SK-N-SH (cell line): Measurements from ENCODE around the gene TNFAIP8L1. TPM values are rescaled to one million over a fixed set of nuclear protein-coding genes. Genes with fewer than 3 reads are reported as not detected.
A peak's percentile ranks its signal among the peaks of the same experiment; 100 is the strongest.

Experiments used
- CTCF ChIA-PET: fragments of 300-600, 350-600 bp; formaldehyde crosslinking; extraction: SDS; loops from one replicate; lab custom pipeline; 2021; lab: Yijun Ruan, JAX
- POLR2A ChIA-PET: fragments of 350-600 bp; sonication (Branson Sonifier 250); formaldehyde crosslinking; extraction: SDS; loops from one replicate; lab custom pipeline; 2020; ENCODE audit warnings: antibody characterized with exemption, inconsistent platforms; lab: Yijun Ruan, JAX
- DNase-seq: peaks from one replicate; pipeline ENCODE4 v3.0.0; 2012
- H2AFZ ChIP-seq: fragments of 200-600 bp; sonication (generic); 2 replicates; pipeline ENCODE4 v1.8.1; 2016; ENCODE audit warnings: antibody characterized with exemption, mild to moderate bottlenecking, low read depth
- H3F3A ChIP-seq: fragments of 200-600 bp; sonication (generic); replicated peaks from 2 replicates; pipeline ENCODE3; 2016; ENCODE audit warnings: antibody characterized with exemption, mild to moderate bottlenecking; ENCODE audit not compliant: insufficient read depth
- H3K27ac ChIP-seq, 2 experiments: fragments of 200-500 bp in 1 of 2; fragments of 200-600 bp in 1 of 2; sonication (Bioruptor generic) in 1 of 2; sonication (generic), shearing (Covaris generic) in 1 of 2; 2 replicates each; pipeline versions ENCODE4 v1.5.1 to v1.6.1; 2014 to 2016; ENCODE audit warnings: low read depth in 2 of 2, inconsistent platforms in 1 of 2, low read length in 1 of 2, mild to moderate bottlenecking in 1 of 2, mixed read lengths in 1 of 2
- H3K27me3 ChIP-seq: fragments of 200-600 bp; sonication (generic), shearing (Covaris generic); 2 replicates; pipeline ENCODE4 v1.6.1; 2016; ENCODE audit warnings: mixed run types; ENCODE audit not compliant: insufficient read depth
- H3K36me3 ChIP-seq, 2 experiments: fragments of 200-500 bp in 1 of 2; fragments of 200-600 bp in 1 of 2; sonication (Bioruptor generic) in 1 of 2; sonication (generic) in 1 of 2; replicated peaks in 1 of 2; 2 replicates each; pipeline versions ENCODE3 to v1.5.1; 2014 to 2016; ENCODE audit warnings: low read length in 1 of 2, mild to moderate bottlenecking in 1 of 2; ENCODE audit not compliant: insufficient read depth in 2 of 2, control insufficient read depth in 1 of 2
- H3K4me1 ChIP-seq, 2 experiments: fragments of 200-500 bp in 1 of 2; fragments of 200-600 bp in 1 of 2; sonication (Bioruptor generic) in 1 of 2; sonication (generic), shearing (Covaris generic) in 1 of 2; 2 replicates each; pipeline versions ENCODE4 v1.5.1 to v1.6.1; 2014 to 2016; ENCODE audit warnings: low read depth in 1 of 2, low read length in 1 of 2, mixed run types in 1 of 2; ENCODE audit not compliant: insufficient read depth in 2 of 2, control insufficient read depth in 1 of 2
- H3K4me2 ChIP-seq: fragments of 200-600 bp; sonication (generic), shearing (Covaris generic); 2 replicates; pipeline ENCODE4 v1.6.1; 2017; ENCODE audit warnings: mixed run types
- H3K4me3 ChIP-seq, 2 experiments: fragments of 200-500 bp in 1 of 2; fragments of 200-600 bp in 1 of 2; sonication (Bioruptor generic) in 1 of 2; sonication (generic), shearing (Covaris generic) in 1 of 2; 2 replicates each; pipeline versions ENCODE4 v1.5.1 to v1.8.1; 2014 to 2016; ENCODE audit warnings: low read depth in 2 of 2, inconsistent platforms in 1 of 2, low read length in 1 of 2, mild to moderate bottlenecking in 1 of 2, mixed read lengths in 1 of 2, moderate library complexity in 1 of 2
- H3K79me2 ChIP-seq: fragments of 200-600 bp; sonication (generic); 2 replicates; pipeline ENCODE4 v1.8.1; 2017; ENCODE audit warnings: mild to moderate bottlenecking; ENCODE audit not compliant: insufficient read depth
- H3K9ac ChIP-seq: fragments of 200-600 bp; sonication (generic); 2 replicates; pipeline ENCODE4 v1.6.1; 2017; ENCODE audit warnings: mixed run types
- H3K9me2 ChIP-seq: fragments of 200-600 bp; sonication (generic); 2 replicates; pipeline ENCODE4 v1.6.1; 2017; ENCODE audit warnings: mixed run types
- H3K9me3 ChIP-seq: fragments of 200-600 bp; sonication (generic); 2 replicates; pipeline ENCODE4 v1.6.1; 2017; ENCODE audit warnings: mixed run types, mild to moderate bottlenecking, moderate library complexity
- H4K20me1 ChIP-seq: fragments of 200-600 bp; sonication (generic); 2 replicates; pipeline ENCODE4 v1.6.1; 2017; ENCODE audit warnings: mild to moderate bottlenecking, mixed run types; ENCODE audit not compliant: insufficient read depth
- CTCF ChIP-seq: fragments of 200-600 bp; sonication (generic); IDR thresholded peaks from 2 replicates; pipeline ENCODE4 v1.6.1; 2017; ENCODE audit warnings: antibody characterized with exemption, mild to moderate bottlenecking, moderate library complexity
- ELF1 ChIP-seq: IDR thresholded peaks from 2 replicates; pipeline ENCODE4 v1.4.0; 2012
- FOXJ3 ChIP-seq: sonication (generic); formaldehyde crosslinking; IDR thresholded peaks from 2 replicates; pipeline ENCODE4 v1.5.1; 2020; ENCODE audit warnings: mild to moderate bottlenecking, missing genetic modification reagents
- FOXM1 ChIP-seq: IDR thresholded peaks from 2 replicates; pipeline ENCODE4 v1.4.0; 2012; ENCODE audit warnings: low read depth, mild to moderate bottlenecking
- MEF2A ChIP-seq: IDR thresholded peaks from 2 replicates; pipeline ENCODE4 v1.4.0; 2012; ENCODE audit warnings: low read depth, borderline replicate concordance
- MXI1 ChIP-seq: IDR thresholded peaks from 2 replicates; pipeline ENCODE4 v1.6.1; 2012; ENCODE audit warnings: mild to moderate bottlenecking, low read depth, low read length, improper control_type of control experiment
- PBX3 ChIP-seq: IDR thresholded peaks from 2 replicates; pipeline ENCODE4; 2012
- POLR2AphosphoS5 ChIP-seq: IDR thresholded peaks from 2 replicates; pipeline ENCODE4 v1.6.1; 2012; ENCODE audit warnings: low read depth, low read length
- RAD21 ChIP-seq: IDR thresholded peaks from 2 replicates; pipeline ENCODE4 v1.6.1; 2012; ENCODE audit warnings: mild to moderate bottlenecking, low read length
- RCOR1 ChIP-seq: fragments of 150-350 bp; IDR thresholded peaks from 2 replicates; pipeline ENCODE4 v1.6.1; 2017; ENCODE audit warnings: antibody characterized with exemption, low read length
- RFX5 ChIP-seq: IDR thresholded peaks from 2 replicates; pipeline ENCODE4 v1.6.1; 2012; ENCODE audit warnings: mild to moderate bottlenecking, improper control_type of control experiment, low read length
- RXRA ChIP-seq: IDR thresholded peaks from 2 replicates; pipeline ENCODE4 v1.4.0; 2012; ENCODE audit warnings: low read depth, mild to moderate bottlenecking, borderline replicate concordance
- SIN3A ChIP-seq: IDR thresholded peaks from 2 replicates; pipeline ENCODE4 v1.6.1; 2012; ENCODE audit warnings: low read depth, mild to moderate bottlenecking, low read length, moderate library complexity, borderline replicate concordance
- TAF1 ChIP-seq: IDR thresholded peaks from 2 replicates; pipeline ENCODE4 v1.6.1; 2012; ENCODE audit warnings: low read depth, mild to moderate bottlenecking, low read length, moderate library complexity, borderline replicate concordance
- TCF12 ChIP-seq: IDR thresholded peaks from 2 replicates; pipeline ENCODE4 v1.4.0; 2012
- USF1 ChIP-seq: IDR thresholded peaks from 2 replicates; pipeline ENCODE4 v1.4.0; 2012; ENCODE audit warnings: low read depth, borderline replicate concordance
- USF2 ChIP-seq: fragments of 150-350 bp; IDR thresholded peaks from 2 replicates; pipeline ENCODE4 v1.6.1; 2017; ENCODE audit warnings: antibody characterized with exemption, low read length, low read depth, borderline replicate concordance
- YY1 ChIP-seq: IDR thresholded peaks from 2 replicates; pipeline ENCODE4 v1.4.0; 2012; ENCODE audit warnings: low read depth, mild to moderate bottlenecking
- ZBTB33 ChIP-seq: IDR thresholded peaks from 2 replicates; pipeline ENCODE4 v1.4.0; 2012; ENCODE audit warnings: low read depth, borderline replicate concordance
- WGBS: methylation state at CpG from one replicate; pipeline ENCODE4 v1.1.6; 2017; ENCODE audit warnings: low lambda C conversion rate; 5-methylcytosine and 5-hydroxymethylcytosine counted together
- polyA plus RNA-seq, 3 experiments: library from polyadenylated mRNA; depleted of rRNA; stranded (reverse); fragments of >200 nt; gene quantifications; 2 replicates each; pipeline ENCODE4 v1.2.3, GENCODE V29; 2012

TNFAIP8L1 gene
- polyA plus RNA-seq, 1 of the 3 experiments (the other 2 are of a cell fraction) = 6.4 TPM

- no peak for DNase-seq
- CTCF ChIA-PET = interaction anchor here (0.7 to 3.4 kb wide), 37 partner anchors 9 to 450 kb away, joined by 3 to 200 read pairs (median 5); partner anchors contain the start of genes LRG1, MYDGF, PLIN4 and PLIN5
- Histone ChIP-seq H3K27ac (no peak overlapping the region), H3K4me2 (peak overlapping the region; percentile 84)
- TF ChIP-seq POLR2AphosphoS5 (no peak), ZBTB33 (no peak), MXI1 (no peak), USF1 (no peak), RCOR1 (no peak), YY1 (no peak), PBX3 (no peak), USF2 (no peak), RXRA (no peak), TCF12 (no peak), SIN3A (no peak)
- TF ChIP-seq, all 33 proteins: peak for 0
- POLR2A ChIA-PET = no interaction called here
- no peaks in the 10 kb centered on the region for H4K20me1 ChIP-seq
- peak overlapping the region; percentile 52; the same call in 1 of the 2 replicates for H3K9ac ChIP-seq
- peak overlapping the region; percentile 39 to 69; a peak in 3 of 4 replicates for H3K4me3 ChIP-seq
- H3F3A ChIP-seq = peaks cover 32% of the 10 kb centered on the region
- H3K9me2 ChIP-seq = no peaks in the 10 kb centered on the region
- no peaks in the 10 kb centered on the region for H3K27me3 ChIP-seq
- peaks cover 3 to 20% of the 10 kb centered on the region in 2 experiments; a peak in 1 of 4 replicates for H3K4me1 ChIP-seq
- WGBS = 38% methylated on average over 7 of the region's 8 CpGs
- peaks cover 17% of the 10 kb centered on the region for H3K79me2 ChIP-seq
- peak overlapping the region; percentile 97 for H2AFZ ChIP-seq
- no peaks in the 10 kb centered on the region for H3K36me3 ChIP-seq
- H3K9me3 ChIP-seq = no peaks in the 10 kb centered on the region
Measured at GRCh38 chr19:4636761-4637160, 2.6 kb upstream of the TNFAIP8L1 start.

- CTCF ChIA-PET = interaction anchor here (1.0 to 3.4 kb wide), 7 partner anchors 32 to 115 kb away, joined by 3 to 200 read pairs (median 22); partner anchors contain the start of gene SEMA6B
- Histone ChIP-seq H3K9ac (0 out of 2 replicates have a peak overlapping the region, but pooled peaks have one; percentile 63), H3K27ac (no peak overlapping the region), H2AFZ (peak overlapping the region; percentile 95), H3K4me3 (no peak overlapping the region), H3K4me1 (peaks cover 3 to 20% of the 10 kb centered on the region in 2 experiments; a peak in 1 of 4 replicates), H3K27me3 (no peaks in the 10 kb centered on the region), H3K36me3 (no peaks in the 10 kb centered on the region), H3K4me2 (0 out of 2 replicates have a peak overlapping the region, but pooled peaks have one; percentile 76), H3K9me3 (no peaks in the 10 kb centered on the region), H3F3A (peaks cover 28% of the 10 kb centered on the region), H3K79me2 (peaks cover 23% of the 10 kb centered on the region), H4K20me1 (no peaks in the 10 kb centered on the region), H3K9me2 (no peaks in the 10 kb centered on the region)
- POLR2A ChIA-PET = no interaction called here
- DNase-seq = no peak
- WGBS = 98% methylated on average over 7 of the region's 11 CpGs
- TF ChIP-seq MEF2A (no peak), RFX5 (no peak), FOXJ3 (CRISPR knock-in tag) (no peak), TAF1 (no peak), ZBTB33 (no peak), POLR2AphosphoS5 (no peak), SIN3A (no peak), ELF1 (no peak), RAD21 (no peak), TCF12 (no peak), FOXM1 (no peak), CTCF (no peak)
Measured at GRCh38 chr19:4638317-4638716, 999 bp upstream of the TNFAIP8L1 start.
